Measurements from ENCODE around the gene ATCAY.

Gene ATCAY

DNA sequence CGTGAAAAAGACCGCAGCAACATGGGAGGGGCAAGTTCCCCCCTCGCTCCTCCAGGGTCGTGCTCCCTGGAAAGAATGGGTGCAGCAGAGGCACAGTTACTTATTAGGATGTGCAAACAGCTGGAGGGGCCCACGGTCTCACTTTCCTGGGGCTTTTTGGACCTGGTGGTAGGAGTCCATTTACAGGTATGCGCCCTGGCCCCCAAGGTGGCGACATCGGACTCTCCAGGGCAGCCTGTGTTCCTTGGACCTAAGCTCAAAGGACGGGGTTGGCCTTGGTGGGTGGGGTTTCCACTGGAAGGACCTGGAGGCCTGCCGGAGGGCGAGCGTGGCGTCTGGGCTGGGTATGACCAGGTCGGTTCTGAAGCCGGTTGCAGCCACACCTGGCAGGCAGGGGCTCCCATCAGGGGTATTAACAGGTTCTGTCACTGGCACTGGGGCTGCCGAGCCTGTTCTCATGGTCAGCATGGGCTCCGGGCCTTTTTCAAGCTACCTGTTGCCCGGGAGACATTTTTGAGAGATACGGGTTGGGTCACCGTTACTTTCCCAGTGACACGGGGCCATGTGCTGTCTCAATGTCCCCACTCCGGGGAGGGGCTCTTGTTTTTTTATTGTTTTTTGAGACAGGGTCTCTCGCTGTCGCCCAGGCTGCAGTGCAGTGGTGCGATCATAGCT lies 17.5 kb upstream of the ATCAY start:
- TF ChIP-seq, protein P1, sequence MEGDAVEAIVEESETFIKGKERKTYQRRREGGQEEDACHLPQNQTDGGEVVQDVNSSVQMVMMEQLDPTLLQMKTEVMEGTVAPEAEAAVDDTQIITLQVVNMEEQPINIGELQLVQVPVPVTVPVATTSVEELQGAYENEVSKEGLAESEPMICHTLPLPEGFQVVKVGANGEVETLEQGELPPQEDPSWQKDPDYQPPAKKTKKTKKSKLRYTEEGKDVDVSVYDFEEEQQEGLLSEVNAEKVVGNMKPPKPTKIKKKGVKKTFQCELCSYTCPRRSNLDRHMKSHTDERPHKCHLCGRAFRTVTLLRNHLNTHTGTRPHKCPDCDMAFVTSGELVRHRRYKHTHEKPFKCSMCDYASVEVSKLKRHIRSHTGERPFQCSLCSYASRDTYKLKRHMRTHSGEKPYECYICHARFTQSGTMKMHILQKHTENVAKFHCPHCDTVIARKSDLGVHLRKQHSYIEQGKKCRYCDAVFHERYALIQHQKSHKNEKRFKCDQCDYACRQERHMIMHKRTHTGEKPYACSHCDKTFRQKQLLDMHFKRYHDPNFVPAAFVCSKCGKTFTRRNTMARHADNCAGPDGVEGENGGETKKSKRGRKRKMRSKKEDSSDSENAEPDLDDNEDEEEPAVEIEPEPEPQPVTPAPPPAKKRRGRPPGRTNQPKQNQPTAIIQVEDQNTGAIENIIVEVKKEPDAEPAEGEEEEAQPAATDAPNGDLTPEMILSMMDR (IDR thresholded peaks at IDR 0.05), result no peak

GRCh38 chr19:3863648-3864047 lies 16.8 kb upstream of the ATCAY start:
- no peak overlapping the region for H2AFZ ChIP-seq
- H3K9me3 ChIP-seq (ENCODE audit: control insufficient read depth, low read length), result no peaks in the 10 kb centered on the region
- no peak overlapping the region for H3K9ac ChIP-seq
- no peak overlapping the region for H3K4me3 ChIP-seq (ENCODE audit: low read depth, low read length)
- no peaks in the 10 kb centered on the region for H3K36me3 ChIP-seq (ENCODE audit: control insufficient read depth, insufficient read depth, low read length)
- H3K27me3 ChIP-seq (ENCODE audit: control insufficient read depth, insufficient read depth, low read length), result no peaks in the 10 kb centered on the region
- TF ChIP-seq, protein P1 (IDR thresholded peaks at IDR 0.05), result no peak
- H3K79me2 ChIP-seq, result no peaks in the 10 kb centered on the region
- no peaks in the 10 kb centered on the region for H3K4me1 ChIP-seq
- H3K27ac ChIP-seq, result no peak overlapping the region
- H3K4me2 ChIP-seq (ENCODE audit: low read length), result no peak overlapping the region

More for the DNA sequence above, 17.5 kb upstream of the ATCAY start:
- Histone ChIP-seq H3K4me2 (ENCODE audit: low read length) (no peak overlapping the region), H3K9me3 (ENCODE audit: control insufficient read depth, low read length) (no peaks in the 10 kb centered on the region), H3K36me3 (ENCODE audit: control insufficient read depth, insufficient read depth, low read length) (no peaks in the 10 kb centered on the region), H3K27ac (no peak overlapping the region), H3K27me3 (ENCODE audit: control insufficient read depth, insufficient read depth, low read length) (no peaks in the 10 kb centered on the region), H3K79me2 (no peaks in the 10 kb centered on the region), H3K4me1 (no peaks in the 10 kb centered on the region), H3K4me3 (ENCODE audit: low read depth, low read length) (no peak overlapping the region), H3K9ac (no peak overlapping the region), H2AFZ (no peak overlapping the region)

DNA sequence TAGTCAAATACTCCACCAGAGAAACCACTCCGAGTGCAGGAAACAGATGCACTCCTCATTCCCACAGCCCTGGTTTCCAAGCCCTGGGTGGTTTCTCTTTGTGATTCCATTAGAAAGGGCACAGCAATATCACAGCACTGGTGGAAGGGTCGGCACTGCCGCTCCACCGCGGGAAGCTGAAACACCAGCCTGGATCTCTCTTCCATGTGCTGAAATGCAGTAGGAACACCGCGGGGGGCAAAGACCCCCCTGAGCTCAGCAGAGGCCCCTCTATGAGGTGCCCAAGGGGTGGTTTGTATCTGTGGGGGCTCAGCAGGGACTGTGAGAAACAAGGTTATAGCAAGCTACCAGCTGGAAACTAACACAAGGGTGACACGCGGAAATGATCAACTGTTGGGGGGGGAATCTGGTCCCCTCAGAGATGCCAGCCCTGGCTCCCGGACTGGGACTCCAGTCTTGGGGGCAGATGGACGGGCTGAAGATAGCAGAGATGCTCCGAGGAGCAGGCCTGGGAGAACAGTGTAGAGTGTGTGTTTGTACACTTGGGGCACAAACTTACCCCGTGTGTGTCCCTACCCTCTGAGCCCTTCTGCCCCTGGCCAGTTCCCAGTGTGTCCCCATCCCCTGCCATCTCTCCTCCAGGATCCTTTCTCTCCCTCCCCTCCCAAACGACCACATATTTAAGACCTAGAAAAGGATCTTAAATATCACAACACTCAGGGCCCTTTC lies 13.4 kb upstream of the ATCAY start:
- no peaks in the 10 kb centered on the region for H3K27me3 ChIP-seq (ENCODE audit: control insufficient read depth, insufficient read depth, low read length)
- no peak overlapping the region for H3K27ac ChIP-seq
- H3K4me3 ChIP-seq (ENCODE audit: low read depth, low read length), result no peak overlapping the region
- no peak overlapping the region for H3K4me2 ChIP-seq (ENCODE audit: low read length)
- TF ChIP-seq, protein P1 (IDR thresholded peaks at IDR 0.05), result no peak
- no peak overlapping the region for H3K9ac ChIP-seq
- no peaks in the 10 kb centered on the region for H3K79me2 ChIP-seq
- H3K4me1 ChIP-seq, result no peaks in the 10 kb centered on the region
- no peak overlapping the region for H2AFZ ChIP-seq
- no peaks in the 10 kb centered on the region for H3K36me3 ChIP-seq (ENCODE audit: control insufficient read depth, insufficient read depth, low read length)
- no peaks in the 10 kb centered on the region for H3K9me3 ChIP-seq (ENCODE audit: control insufficient read depth, low read length)

- H3K27ac ChIP-seq, result peak overlapping the region; percentile 15
- H3K4me2 ChIP-seq (ENCODE audit: low read length), result peak overlapping the region; percentile 62
- no peaks in the 10 kb centered on the region for H3K27me3 ChIP-seq (ENCODE audit: control insufficient read depth, insufficient read depth, low read length)
- no peaks in the 10 kb centered on the region for H3K79me2 ChIP-seq
- no peaks in the 10 kb centered on the region for H3K36me3 ChIP-seq (ENCODE audit: control insufficient read depth, insufficient read depth, low read length)
- H3K4me3 ChIP-seq (ENCODE audit: low read depth, low read length), result peak overlapping the region; percentile 49
- H2AFZ ChIP-seq, result peak overlapping the region; percentile 97
- TF ChIP-seq, protein P1 (IDR thresholded peaks at IDR 0.05), result no peak
- no peaks in the 10 kb centered on the region for H3K4me1 ChIP-seq
- no peak overlapping the region for H3K9ac ChIP-seq
- H3K9me3 ChIP-seq (ENCODE audit: control insufficient read depth, low read length), result no peaks in the 10 kb centered on the region
These were observed 12.3 kb upstream of the ATCAY start for GRCh38 chr19:3867971-3868769.

All from parathyroid adenoma (tissue), 2 donors.